GM12873 (cell line): ENCODE data around the gene MYO15B.
A peak's percentile ranks its signal among the peaks of the same experiment; 100 is the strongest.

Experiments used
- TF ChIP-seq, protein P1 (sequence below): IDR thresholded peaks from 2 replicates; pipeline ENCODE4 v1.5.1; 2012; ENCODE audit warnings: low read depth, mild to moderate bottlenecking, moderate library complexity, low read length, control low read depth; ENCODE audit not compliant: insufficient read depth; ENCODE audit errors: missing control alignments

The MYO15B gene

DNA sequence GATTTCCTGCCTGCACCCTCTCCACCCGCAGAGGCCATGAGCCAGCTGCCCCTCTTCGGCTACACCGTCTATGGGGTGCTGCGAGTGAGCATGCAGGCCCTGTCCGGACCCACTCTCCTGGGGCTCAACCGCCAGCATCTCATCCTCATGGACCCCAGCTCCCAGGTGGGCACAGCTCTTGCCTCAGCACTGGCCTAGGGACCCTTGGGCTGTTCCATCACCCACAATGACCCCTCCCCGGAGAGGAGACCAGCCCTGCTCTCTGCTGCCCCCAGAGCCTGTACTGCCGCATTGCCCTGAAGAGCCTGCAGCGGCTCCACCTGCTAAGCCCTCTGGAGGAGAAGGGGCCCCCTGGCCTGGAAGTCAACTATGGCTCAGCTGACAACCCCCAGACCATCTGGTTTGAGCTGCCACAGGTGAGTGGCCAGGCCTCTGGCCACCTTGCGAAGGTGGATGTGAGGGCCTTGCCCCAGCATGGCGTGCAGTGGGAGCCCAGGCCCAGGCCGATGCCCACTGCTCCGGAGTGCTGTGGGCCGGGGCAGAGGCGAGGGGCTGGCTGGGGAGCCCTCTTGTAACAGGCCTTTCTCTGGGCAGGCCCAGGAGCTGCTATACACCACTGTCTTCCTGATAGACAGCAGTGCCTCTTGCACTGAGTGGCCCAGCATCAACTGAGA lies 38.4 kb downstream of the MYO15B start:
- TF ChIP-seq, protein P1, sequence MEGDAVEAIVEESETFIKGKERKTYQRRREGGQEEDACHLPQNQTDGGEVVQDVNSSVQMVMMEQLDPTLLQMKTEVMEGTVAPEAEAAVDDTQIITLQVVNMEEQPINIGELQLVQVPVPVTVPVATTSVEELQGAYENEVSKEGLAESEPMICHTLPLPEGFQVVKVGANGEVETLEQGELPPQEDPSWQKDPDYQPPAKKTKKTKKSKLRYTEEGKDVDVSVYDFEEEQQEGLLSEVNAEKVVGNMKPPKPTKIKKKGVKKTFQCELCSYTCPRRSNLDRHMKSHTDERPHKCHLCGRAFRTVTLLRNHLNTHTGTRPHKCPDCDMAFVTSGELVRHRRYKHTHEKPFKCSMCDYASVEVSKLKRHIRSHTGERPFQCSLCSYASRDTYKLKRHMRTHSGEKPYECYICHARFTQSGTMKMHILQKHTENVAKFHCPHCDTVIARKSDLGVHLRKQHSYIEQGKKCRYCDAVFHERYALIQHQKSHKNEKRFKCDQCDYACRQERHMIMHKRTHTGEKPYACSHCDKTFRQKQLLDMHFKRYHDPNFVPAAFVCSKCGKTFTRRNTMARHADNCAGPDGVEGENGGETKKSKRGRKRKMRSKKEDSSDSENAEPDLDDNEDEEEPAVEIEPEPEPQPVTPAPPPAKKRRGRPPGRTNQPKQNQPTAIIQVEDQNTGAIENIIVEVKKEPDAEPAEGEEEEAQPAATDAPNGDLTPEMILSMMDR = peak; percentile 89

DNA sequence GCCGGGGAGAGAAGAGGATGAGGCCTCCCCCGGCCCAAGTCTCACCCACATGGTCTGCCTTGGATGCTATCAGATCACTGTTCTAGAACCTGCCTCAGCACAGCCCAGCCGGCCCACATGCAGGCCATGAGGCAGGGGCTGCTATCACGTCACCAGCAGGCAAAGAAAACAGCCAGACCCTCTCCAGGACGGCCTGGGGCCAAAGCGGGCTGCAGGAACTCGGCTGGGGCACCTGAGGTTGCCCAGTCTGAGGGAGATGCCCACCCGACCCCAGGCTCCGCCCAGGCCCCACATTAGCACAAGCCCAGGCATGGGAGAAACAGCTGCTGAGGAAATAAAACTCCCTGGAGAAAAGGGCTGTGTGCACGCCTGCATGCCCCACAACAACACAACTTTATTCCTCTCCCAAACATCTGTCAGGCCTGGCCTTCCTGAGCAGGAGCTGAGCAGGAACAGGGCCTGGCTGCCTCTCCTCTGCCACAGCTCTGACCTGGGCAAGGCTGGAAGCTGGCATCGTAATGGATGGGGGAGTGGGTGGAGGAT lies 39.0 kb downstream of the MYO15B start:
- TF ChIP-seq, protein P1 = no peak

DNA sequence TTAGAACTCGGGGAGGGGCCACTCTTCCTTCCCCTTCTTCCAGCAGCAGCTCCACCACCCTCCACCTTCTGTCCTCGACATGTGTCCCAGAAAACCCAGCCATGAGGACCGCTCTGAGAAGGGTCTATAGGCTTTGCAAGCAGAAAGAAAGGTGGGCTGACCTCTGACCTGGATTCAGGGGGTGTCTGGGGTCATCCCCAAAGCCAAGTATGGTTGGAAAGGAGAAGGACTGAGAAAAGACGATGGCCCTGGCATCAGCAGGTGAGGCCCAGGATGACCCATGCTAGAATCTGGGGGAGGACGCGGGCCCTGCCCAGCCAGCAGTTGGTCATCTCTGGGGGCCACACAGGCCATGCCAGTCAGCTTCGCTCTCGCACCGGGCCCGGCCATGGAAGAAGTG lies 39.5 kb downstream of the MYO15B start:
- TF ChIP-seq, protein P1 = no peak

DNA sequence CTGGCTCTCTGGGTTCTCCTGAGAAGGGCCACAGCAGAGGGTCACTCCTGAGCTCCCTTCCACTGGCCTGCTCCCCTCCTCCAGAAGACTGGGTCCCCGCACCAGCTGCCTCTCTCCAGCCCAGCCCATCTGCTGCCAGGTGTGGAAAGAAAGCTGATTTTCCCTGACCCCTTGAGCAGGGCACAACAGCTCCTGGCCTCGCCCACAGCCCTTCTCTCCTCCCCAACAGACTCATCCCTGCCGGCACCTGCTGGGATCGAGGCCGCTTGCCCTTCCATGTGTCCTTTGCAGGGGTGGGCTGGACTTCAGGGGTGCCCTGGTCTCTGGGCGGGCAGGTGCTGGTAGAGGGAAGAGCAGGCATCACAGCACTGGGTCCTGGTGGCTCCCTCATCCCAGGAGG lies 40.8 kb downstream of the MYO15B start:
- TF ChIP-seq, protein P1 = no peak

DNA sequence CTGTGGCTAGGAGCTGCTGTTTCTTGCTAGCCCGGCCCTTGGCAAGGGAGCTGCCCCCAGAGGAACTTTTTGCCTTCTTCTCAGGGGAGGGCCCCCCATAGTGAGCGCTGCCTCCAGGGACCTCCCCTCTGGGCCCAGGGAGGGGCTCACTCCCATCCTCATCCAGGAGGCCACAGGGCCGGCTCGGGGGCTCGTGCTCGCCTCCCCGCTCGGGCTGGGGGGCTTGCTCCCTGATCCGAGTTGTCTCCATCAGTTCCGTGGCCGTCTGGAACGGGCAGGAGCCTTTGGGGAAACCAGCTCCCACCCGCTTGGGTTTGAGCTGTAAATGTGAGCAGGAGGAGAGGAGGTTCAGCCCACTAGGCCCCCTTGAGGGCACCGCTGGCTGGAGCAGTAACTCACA lies 41.6 kb downstream of the MYO15B start:
- TF ChIP-seq, protein P1 = no peak

DNA sequence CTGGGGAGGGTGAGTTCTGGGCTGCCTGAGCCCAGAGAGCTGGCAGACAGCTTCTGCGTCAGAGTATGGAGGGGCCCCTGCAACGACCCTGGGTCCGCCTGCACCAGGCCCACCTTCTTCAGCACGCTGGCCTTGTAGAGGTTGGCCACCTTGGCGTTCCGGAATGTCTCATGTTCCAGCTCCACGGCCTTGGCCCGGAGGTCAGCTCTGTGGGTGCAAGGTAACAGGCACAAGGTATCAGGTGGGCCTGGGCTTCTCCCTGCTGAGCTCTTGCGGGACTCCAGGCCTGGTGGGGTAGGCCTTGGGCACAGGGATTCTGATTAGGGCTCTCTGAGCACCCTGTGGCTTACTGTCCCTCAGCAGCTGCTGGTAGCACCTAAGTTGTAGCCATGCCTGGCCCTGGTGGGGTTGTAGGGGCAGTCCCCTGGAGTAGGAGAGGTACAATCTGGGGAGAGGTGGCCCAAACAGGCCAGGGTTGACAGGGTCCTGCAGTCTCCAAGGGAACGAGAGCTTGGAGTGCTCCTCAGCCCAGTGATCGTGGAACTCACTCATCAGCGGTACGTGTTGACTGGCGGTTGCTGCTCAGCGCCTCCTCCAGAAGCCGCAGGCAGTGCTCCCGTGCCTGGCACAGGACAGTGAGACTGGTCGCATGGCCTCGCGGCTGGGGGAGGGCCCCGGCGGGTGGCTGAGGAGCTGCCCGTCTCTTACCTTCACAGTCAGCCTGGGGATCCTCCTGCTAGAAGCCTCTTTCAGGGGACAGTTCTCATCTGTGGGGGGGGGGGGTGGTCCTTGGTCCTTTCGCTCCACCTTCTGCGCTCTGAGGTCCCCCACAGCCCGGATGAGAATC lies 42.7 kb downstream of the MYO15B start:
- TF ChIP-seq, protein P1 = no peak

DNA sequence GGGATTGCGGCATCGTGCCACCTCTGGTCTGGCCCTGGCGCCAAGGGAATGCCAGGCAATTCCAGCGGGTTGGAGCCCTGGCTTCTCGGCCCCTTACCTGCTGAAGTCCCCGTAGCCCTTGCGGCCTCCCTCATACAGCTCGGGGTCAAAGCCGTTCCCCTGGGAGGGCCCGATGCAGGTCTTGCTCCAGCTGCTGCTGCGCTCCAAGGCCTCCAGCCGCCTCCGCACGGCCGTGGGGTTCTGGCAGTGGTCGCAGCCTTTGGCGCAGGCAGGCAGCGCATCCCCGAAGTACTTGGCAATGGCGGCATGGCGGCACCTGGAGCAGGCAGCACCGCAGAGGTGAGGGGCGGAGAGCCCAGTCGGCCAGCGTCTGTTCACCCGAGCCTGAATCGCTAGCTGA lies 43.8 kb downstream of the MYO15B start:
- TF ChIP-seq, protein P1 = no peak
